ENCODE results near the gene TADA2A. TPM values are rescaled to one million over a fixed set of nuclear protein-coding genes. Genes with fewer than 3 reads are reported as not detected.

The TADA2A gene
- total RNA-seq, 1 donor from 2014 or later, result 21.4 TPM

GRCh38 chr17:37461668-37462067, 55.0 kb downstream of the TADA2A start:
- ATAC-seq, result no peak
- intact Hi-C loops (cut with DNase I), result no loop called here
- no peak for TF ChIP-seq CTCF (IDR thresholded peaks at IDR 0.05)
- H3K9me3 ChIP-seq, result no peaks in the 10 kb centered on the region
- no peak overlapping the region for H3K4me3 ChIP-seq
- no peak for DNase-seq
- H3K4me1 ChIP-seq, result no peaks in the 10 kb centered on the region
- H3K27me3 ChIP-seq, result no peaks in the 10 kb centered on the region
- H3K27ac ChIP-seq, result no peak overlapping the region
- H3K36me3 ChIP-seq, result peaks cover 46% of the 10 kb centered on the region

- no peak for DNase-seq
- peaks cover 54% of the 10 kb centered on the region for H3K36me3 ChIP-seq
- no peak for TF ChIP-seq CTCF (IDR thresholded peaks at IDR 0.05)
- intact Hi-C loops (cut with DNase I), result no loop called here
- H3K27me3 ChIP-seq, result no peaks in the 10 kb centered on the region
- no peak overlapping the region for H3K4me3 ChIP-seq
- H3K9me3 ChIP-seq, result no peaks in the 10 kb centered on the region
- no peaks in the 10 kb centered on the region for H3K4me1 ChIP-seq
- no peak for ATAC-seq
- H3K27ac ChIP-seq, result no peak overlapping the region
These were observed 55.8 kb downstream of the TADA2A start for GRCh38 chr17:37462492-37462891.

- Histone ChIP-seq H3K9me3 (no peaks in the 10 kb centered on the region), H3K27ac (no peak overlapping the region), H3K4me1 (no peaks in the 10 kb centered on the region), H3K36me3 (peaks cover 59% of the 10 kb centered on the region), H3K27me3 (no peaks in the 10 kb centered on the region), H3K4me3 (no peak overlapping the region)
- intact Hi-C loops (cut with DNase I), result no loop called here
- no peak for ATAC-seq
- DNase-seq, result no peak
- TF ChIP-seq CTCF (IDR thresholded peaks at IDR 0.05), result no peak
These were observed 56.4 kb downstream of the TADA2A start for GRCh38 chr17:37463039-37463438.

GRCh38 chr17:37465069-37465616, 58.5 kb downstream of the TADA2A start:
- ATAC-seq, result no peak
- Histone ChIP-seq H3K9me3 (no peaks in the 10 kb centered on the region), H3K4me3 (no peak overlapping the region), H3K27ac (no peak overlapping the region), H3K27me3 (no peaks in the 10 kb centered on the region), H3K36me3 (peaks cover 74% of the 10 kb centered on the region), H3K4me1 (no peaks in the 10 kb centered on the region)
- no peak for TF ChIP-seq CTCF (IDR thresholded peaks at IDR 0.05)
- intact Hi-C loops (cut with DNase I), result no loop called here
- no peak for DNase-seq

GRCh38 chr17:37466471-37466870, 59.8 kb downstream of the TADA2A start:
- intact Hi-C loops (cut with DNase I), result no loop called here
- TF ChIP-seq CTCF (IDR thresholded peaks at IDR 0.05), result no peak
- DNase-seq, result no peak
- H3K4me1 ChIP-seq, result no peaks in the 10 kb centered on the region
- no peaks in the 10 kb centered on the region for H3K9me3 ChIP-seq
- no peak overlapping the region for H3K4me3 ChIP-seq
- ATAC-seq, result no peak
- H3K27me3 ChIP-seq, result no peaks in the 10 kb centered on the region
- H3K36me3 ChIP-seq, result peaks cover 76% of the 10 kb centered on the region
- no peak overlapping the region for H3K27ac ChIP-seq

- intact Hi-C loops (cut with DNase I), result no loop called here
- TF ChIP-seq CTCF (IDR thresholded peaks at IDR 0.05), result no peak
- ATAC-seq (no peak), DNase-seq (no peak)
- Histone ChIP-seq H3K27me3 (no peaks in the 10 kb centered on the region), H3K4me3 (no peak overlapping the region), H3K36me3 (peaks cover 93% of the 10 kb centered on the region), H3K9me3 (no peaks in the 10 kb centered on the region), H3K27ac (no peak overlapping the region), H3K4me1 (no peaks in the 10 kb centered on the region)
These were observed 63.5 kb downstream of the TADA2A start for GRCh38 chr17:37470181-37470580.

Data from upper lobe of right lung (tissue), 1 donor.